H1 (cell line): ENCODE data around the gene SLC25A45. TPM values are rescaled to one million over a fixed set of nuclear protein-coding genes. Genes with fewer than 3 reads are reported as not detected.

Experiments used
- CTCF ChIA-PET: fragments of 300-600 bp; sonication (Branson Sonifier 250); formaldehyde crosslinking; loops from one replicate; lab custom pipeline; 2021; ENCODE audit not compliant: partially characterized antibody; lab: Charles Lee
- POLR2A ChIA-PET: fragments of 300-600 bp; sonication (Branson Sonifier 250); formaldehyde crosslinking; loops from one replicate; lab custom pipeline; 2021; ENCODE audit warnings: inconsistent platforms; ENCODE audit not compliant: partially characterized antibody; lab: Charles Lee
- DNase-seq, 2 experiments: peaks; one replicate each; pipeline versions ENCODE4 v3.0.0 to v3.0.0-alpha.2; 2010 to 2022; ENCODE audit warnings: low spot score in 2 of 2, low read depth in 1 of 2, mixed read lengths in 1 of 2
- FAIRE-seq: peaks from 2 replicates; lab custom pipeline; 2011; peaks lifted over from hg19 to GRCh38; lab: Jason Lieb, UNC
- H2AFZ ChIP-seq: 2 replicates; pipeline ENCODE4 v1.8.1; 2012; ENCODE audit warnings: low read length, inconsistent platforms
- H2AK5ac ChIP-seq: 2 replicates; pipeline ENCODE4 v1.6.1; 2013; ENCODE audit warnings: low read depth, low read length
- H2BK120ac ChIP-seq: replicated peaks from 2 replicates; pipeline ENCODE3; 2013; ENCODE audit warnings: low read depth, low read length, inconsistent platforms
- H2BK12ac ChIP-seq: 2 replicates; pipeline ENCODE4 v1.6.1; 2013; ENCODE audit warnings: low read depth, low read length
- H2BK15ac ChIP-seq: 2 replicates; pipeline ENCODE4 v1.6.1; 2013; ENCODE audit warnings: low read length
- H2BK20ac ChIP-seq: 2 replicates; pipeline ENCODE4 v1.6.1; 2013; ENCODE audit warnings: low read length
- H2BK5ac ChIP-seq: 2 replicates; pipeline ENCODE4 v1.6.1; 2013; ENCODE audit warnings: low read depth, low read length
- H3K14ac ChIP-seq: 2 replicates; pipeline ENCODE4 v1.6.1; 2013; ENCODE audit warnings: inconsistent platforms; ENCODE audit not compliant: insufficient read length
- H3K18ac ChIP-seq: 2 replicates; pipeline ENCODE4 v1.6.1; 2013; ENCODE audit warnings: low read length; ENCODE audit errors: extremely low read depth
- H3K23ac ChIP-seq: 2 replicates; pipeline ENCODE4 v1.6.1; 2013; ENCODE audit warnings: inconsistent platforms; ENCODE audit not compliant: insufficient read length
- H3K23me2 ChIP-seq: 2 replicates; pipeline ENCODE4 v1.6.1; 2013; ENCODE audit warnings: low read depth, low read length
- H3K27ac ChIP-seq: 2 replicates; pipeline ENCODE4 v1.6.1; 2011; ENCODE audit warnings: low read depth, low read length, inconsistent platforms
- H3K27me3 ChIP-seq, 4 experiments: replicated peaks in 1 of 4; 1 replicate in 1 of 4; 2 replicates in 3 of 4; pipeline versions ENCODE4 v1.6.1 to v1.8.1; 2011 to 2013; ENCODE audit warnings: low read length in 3 of 4, mild to moderate bottlenecking in 3 of 4, inconsistent platforms in 2 of 4, mixed read lengths in 2 of 4, moderate library complexity in 1 of 4; ENCODE audit not compliant: control insufficient read depth in 3 of 4, insufficient read depth in 3 of 4; ENCODE audit errors: extremely low read depth in 1 of 4
- H3K36me3 ChIP-seq, 4 experiments: 2 replicates each; pipeline versions ENCODE4 v1.6.1 to v1.8.1; 2011 to 2013; ENCODE audit warnings: mild to moderate bottlenecking in 4 of 4, low read length in 3 of 4, moderate library complexity in 2 of 4, control low read depth in 1 of 4, inconsistent platforms in 1 of 4; ENCODE audit not compliant: insufficient read depth in 4 of 4, control insufficient read depth in 2 of 4
- H3K4ac ChIP-seq: replicated peaks from 2 replicates; pipeline ENCODE3; 2013; ENCODE audit warnings: low read length, low read depth, mixed read lengths, inconsistent platforms; ENCODE audit not compliant: insufficient read length
- H3K4me1 ChIP-seq, 4 experiments: replicated peaks in 1 of 4; 1 replicate in 1 of 4; 2 replicates in 3 of 4; pipeline versions ENCODE4 v1.6.1 to v1.8.1; 2011 to 2013; ENCODE audit warnings: low read length in 3 of 4, inconsistent platforms in 2 of 4, mixed read lengths in 1 of 4; ENCODE audit not compliant: insufficient read depth in 4 of 4, control insufficient read depth in 3 of 4
- H3K4me2 ChIP-seq, 2 experiments: 2 replicates each; pipeline versions ENCODE4 v1.6.1 to v1.8.1; 2011 to 2013; ENCODE audit warnings: low read depth in 2 of 2, low read length in 2 of 2, control low read depth in 1 of 2, inconsistent platforms in 1 of 2, mild to moderate bottlenecking in 1 of 2; ENCODE audit not compliant: insufficient read depth in 1 of 2
- H3K4me3 ChIP-seq, 4 experiments: fragments of 200-600, 300-600 bp in 1 of 4; sonication (generic), shearing (Covaris generic), sonication (Bioruptor Twin) in 1 of 4; 2 replicates each; pipeline versions ENCODE4 v1.5.1 to v1.8.1; 2011 to 2016; ENCODE audit warnings: low read length in 4 of 4, low read depth in 3 of 4, control low read depth in 2 of 4, inconsistent platforms in 2 of 4, mild to moderate bottlenecking in 2 of 4, mixed read lengths in 1 of 4, moderate library complexity in 1 of 4; ENCODE audit not compliant: insufficient read depth in 2 of 4; ENCODE audit errors: extremely low read depth in 1 of 4
- H3K56ac ChIP-seq: replicated peaks from 2 replicates; pipeline ENCODE3; 2013; ENCODE audit warnings: low read depth, mild to moderate bottlenecking, mixed read lengths, low read length, inconsistent platforms; ENCODE audit not compliant: insufficient read length
- H3K79me1 ChIP-seq: 2 replicates; pipeline ENCODE4 v1.6.1; 2013; ENCODE audit warnings: low read depth, low read length, control low read depth
- H3K79me2 ChIP-seq, 2 experiments: 2 replicates each; pipeline versions ENCODE4 v1.6.1 to v1.8.1; 2012 to 2013; ENCODE audit warnings: low read length in 2 of 2, mild to moderate bottlenecking in 2 of 2, inconsistent platforms in 1 of 2; ENCODE audit not compliant: insufficient read depth in 2 of 2, control insufficient read depth in 1 of 2
- H3K9ac ChIP-seq, 4 experiments: replicated peaks in 1 of 4; 1 replicate in 1 of 4; 2 replicates in 3 of 4; pipeline versions ENCODE4 v1.6.1 to v1.8.1; 2011 to 2013; ENCODE audit warnings: low read depth in 3 of 4, low read length in 3 of 4, control low read depth in 2 of 4, mild to moderate bottlenecking in 2 of 4, moderate library complexity in 2 of 4, inconsistent platforms in 1 of 4; ENCODE audit errors: extremely low read depth in 1 of 4
- H3K9me3 ChIP-seq, 2 experiments: 2 replicates each; pipeline versions ENCODE4 v1.6.1 to v1.8.1; 2012 to 2013; ENCODE audit warnings: mild to moderate bottlenecking in 2 of 2, moderate library complexity in 2 of 2, control low read depth in 1 of 2, inconsistent platforms in 1 of 2, low read depth in 1 of 2, low read length in 1 of 2, mixed read lengths in 1 of 2; ENCODE audit not compliant: insufficient read depth in 2 of 2
- H4K20me1 ChIP-seq, 2 experiments: replicated peaks in 1 of 2; 2 replicates each; pipeline versions ENCODE3 to v1.8.1; 2011 to 2013; ENCODE audit warnings: inconsistent platforms in 2 of 2, low read length in 2 of 2, mild to moderate bottlenecking in 1 of 2; ENCODE audit not compliant: insufficient read depth in 2 of 2, control insufficient read depth in 1 of 2
- H4K5ac ChIP-seq: 2 replicates; pipeline ENCODE4 v1.6.1; 2013; ENCODE audit warnings: low read length, low read depth, mixed read lengths, inconsistent platforms; ENCODE audit not compliant: insufficient read length
- H4K8ac ChIP-seq: 2 replicates; pipeline ENCODE4 v1.8.0; 2013; ENCODE audit warnings: mild to moderate bottlenecking, moderate library complexity, low read length, inconsistent platforms; ENCODE audit not compliant: insufficient read depth; ENCODE audit errors: extremely low read depth
- H4K91ac ChIP-seq: replicated peaks from 2 replicates; pipeline ENCODE3; 2013; ENCODE audit warnings: low read length, mixed read lengths, inconsistent platforms; ENCODE audit not compliant: insufficient read length
- CHD1 ChIP-seq: IDR thresholded peaks from 2 replicates; pipeline ENCODE4 v1.6.1; 2012; ENCODE audit warnings: low read depth, low read length, improper control_type of control experiment
- CHD2 ChIP-seq: IDR thresholded peaks from 2 replicates; pipeline ENCODE4 v1.6.1; 2012; ENCODE audit warnings: low read length, improper control_type of control experiment
- EP300 ChIP-seq, 2 experiments: IDR thresholded peaks; 1 replicate in 1 of 2; 2 replicates in 1 of 2; pipeline ENCODE4 v1.6.1; 2011 to 2012; ENCODE audit warnings: low read depth in 2 of 2, low read length in 2 of 2, mild to moderate bottlenecking in 2 of 2, borderline replicate concordance in 1 of 2, inconsistent platforms in 1 of 2, moderate library complexity in 1 of 2
- GABPA ChIP-seq: IDR thresholded peaks from 2 replicates; pipeline ENCODE4 v1.6.1; 2011; ENCODE audit warnings: mild to moderate bottlenecking, low read length, moderate library complexity, borderline replicate concordance; ENCODE audit not compliant: insufficient read depth
- HDAC2 ChIP-seq, 2 experiments: fragments of 300-600 bp in 1 of 2; sonication (generic) in 1 of 2; IDR thresholded peaks; 2 replicates each; pipeline ENCODE4 v1.6.1; 2011 to 2012; ENCODE audit warnings: low read depth in 2 of 2, low read length in 2 of 2, mild to moderate bottlenecking in 2 of 2, moderate library complexity in 2 of 2, borderline replicate concordance in 1 of 2, inconsistent platforms in 1 of 2
- SIX5 ChIP-seq: IDR thresholded peaks from 2 replicates; pipeline ENCODE4 v1.6.1; 2011; ENCODE audit warnings: mild to moderate bottlenecking, low read depth, low read length
- TBP ChIP-seq: IDR thresholded peaks from 2 replicates; pipeline ENCODE4 v1.6.1; 2011; ENCODE audit warnings: low read depth, low read length, improper control_type of control experiment
- WGBS, 2 experiments: shearing (Covaris generic) in 1 of 2; methylation state at CpG; one replicate each; pipeline versions ENCODE4 v1.1.6 to v1.1.7; 2013 to 2015; ENCODE audit warnings: low lambda C conversion rate in 2 of 2, mixed read lengths in 2 of 2, inconsistent platforms in 1 of 2, low coverage in 1 of 2, missing lambda C conversion rate in 1 of 2; ENCODE audit not compliant: insufficient replicate concordance in 2 of 2, insufficient coverage in 1 of 2, insufficient read length in 1 of 2; ENCODE audit errors: extremely low coverage in 1 of 2, missing lambda C conversion rate in 1 of 2; 5-methylcytosine and 5-hydroxymethylcytosine counted together
- long read RNA-seq, 2 experiments: library from RNA in 1 of 2; library from capped mRNA in 1 of 2; stranded (forward); transcript quantifications; one replicate each; pipeline ENCODE4 v2.0.0, GENCODE V29; 2021; ENCODE audit warnings: inconsistent platforms in 1 of 2
- polyA minus RNA-seq, 3 experiments: library from RNA; depleted of rRNA, polyadenylated mRNA; stranded (reverse); fragments of >200 nt; gene quantifications; 1 replicate in 2 of 3; 2 replicates in 1 of 3; pipeline ENCODE4 v1.2.3, GENCODE V29; 2011
- polyA plus RNA-seq, 7 experiments: library from polyadenylated mRNA; depleted of rRNA in 3 of 7; stranded (reverse) in 5 of 7; unstranded in 2 of 7; fragments of >200 nt in 5 of 7; fragments of 200-250 nt in 2 of 7; gene quantifications; 1 replicate in 5 of 7; 2 replicates in 1 of 7; 4 replicates in 1 of 7; pipeline versions ENCODE4 v1.2.1 to v1.2.3, GENCODE V29; 2011 to 2013; ENCODE audit warnings: missing spikeins in 2 of 7, mixed read lengths in 2 of 7
- total RNA-seq: library from RNA; stranded (reverse); fragmentation: NEBNext Ultra II Directional; extraction: Animal tissue kit (Norgen Biotek cat#: 25700); gene quantifications from 2 replicates; pipeline ENCODE4 v1.2.1, GENCODE V29; 2021

The SLC25A45 gene, protein sequence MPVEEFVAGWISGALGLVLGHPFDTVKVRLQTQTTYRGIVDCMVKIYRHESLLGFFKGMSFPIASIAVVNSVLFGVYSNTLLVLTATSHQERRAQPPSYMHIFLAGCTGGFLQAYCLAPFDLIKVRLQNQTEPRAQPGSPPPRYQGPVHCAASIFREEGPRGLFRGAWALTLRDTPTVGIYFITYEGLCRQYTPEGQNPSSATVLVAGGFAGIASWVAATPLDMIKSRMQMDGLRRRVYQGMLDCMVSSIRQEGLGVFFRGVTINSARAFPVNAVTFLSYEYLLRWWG
- total RNA-seq (0.54 and 0.61 TPM in 2 replicates), polyA plus RNA-seq (2011; rRNA removed) (0.59 and 0.97 TPM in 2 replicates), polyA minus RNA-seq (2011; rRNA and poly(A)+ RNA removed) (0.20 and 0.28 TPM in 2 replicates)
- 0.76 TPM for polyA plus RNA-seq (2011; cell fraction: cytosol; rRNA removed)
- polyA plus RNA-seq (2011; cell fraction: nucleus; rRNA removed): 3.3 TPM
- 0.67 to 1.3 TPM (median 1.0 TPM) in 4 replicates for polyA plus RNA-seq (2012, experiment 1 of 2)
- 0.37 TPM for polyA plus RNA-seq (2012, experiment 2 of 2)
- polyA plus RNA-seq (2013, experiment 1 of 2): 0.95 TPM
- polyA plus RNA-seq (2013, experiment 2 of 2): 1.1 TPM
- not detected for polyA minus RNA-seq (2011; cell fraction: cytosol; rRNA and poly(A)+ RNA removed)
- 0.30 TPM for polyA minus RNA-seq (2011; cell fraction: nucleus; rRNA and poly(A)+ RNA removed)
- long read RNA-seq, experiment 1: 0 reads
- long read RNA-seq, experiment 2, partial matches to known transcripts: 0 of 1 reads
- long read RNA-seq, experiment 2, other reads (novel, unspliced or antisense): 1 of 1 reads

- Histone ChIP-seq H3K4me3 (peak within 1 kb of the TSS in 1 of 4 experiments; percentile 8; a peak in 2 of 8 replicates), H2BK20ac (peak within 1 kb of the TSS; percentile 61; the same call in 1 of the 2 replicates), H4K5ac (peak within 1 kb of the TSS; percentile 39), H3K56ac (no peak within 1 kb of the TSS), H2BK15ac (no peak within 1 kb of the TSS; the same call in 1 of the 2 replicates), H2BK12ac (peak within 1 kb of the TSS; percentile 90), H3K14ac (no peak within 1 kb of the TSS), H2AK5ac (no peak within 1 kb of the TSS; the same call in 1 of the 2 replicates), H3K23ac (no peak within 1 kb of the TSS), H2BK120ac (peak within 1 kb of the TSS; percentile 24), H4K91ac (peak within 1 kb of the TSS; percentile 96), H3K79me2 (no peaks in the 10 kb centered on the region), H2AFZ (peak within 1 kb of the TSS; percentile 74; the same call in 1 of the 2 replicates), H3K27me3 (0 out of 7 replicates have a peak, but pooled peaks cover 0 to 2% (median 0%) of the 10 kb centered on the region in 4 experiments), H3K36me3 (no peaks in the 10 kb centered on the region), H3K4ac (no peak within 1 kb of the TSS), H3K18ac (peak within 1 kb of the TSS; percentile 75), H3K9me3 (no peaks in the 10 kb centered on the region), H4K20me1 (no peaks in the 10 kb centered on the region), H3K4me1 (peaks cover 0 to 12% (median 11%) of the 10 kb centered on the region in 4 experiments; a peak in 5 of 7 replicates), H3K27ac (no peak within 1 kb of the TSS; the same call in 1 of the 2 replicates), H3K23me2 (peaks cover 5% of the 10 kb centered on the region; the same call in 1 of the 2 replicates), H3K79me1 (no peaks in the 10 kb centered on the region), H3K4me2 (peak within 1 kb of the TSS; percentile 0 to 36; a peak in 3 of 4 replicates), H4K8ac (peak within 1 kb of the TSS; percentile 92), H3K9ac (no peak within 1 kb of the TSS), H2BK5ac (peak within 1 kb of the TSS; percentile 83)
- DNase-seq: peak in 1 of 2 experiments; percentile 80
- WGBS, 2 experiments: 43% methylated on average over 21 of the region's 27 CpGs; no CpG with 5 or more reads in 1 of the 2 experiments
- ChIA-PET CTCF (interaction anchor here (0.7 to 5.2 kb wide), 10 partner anchors 8 to 127 kb away, joined by 3 to 29 read pairs (median 5); no protein-coding TSS in a partner anchor), POLR2A (interaction anchor here (0.6 to 17.0 kb wide), 4 partner anchors 41 to 121 kb away, joined by 3 to 202 read pairs (median 10); partner anchors contain the start of genes MALAT1 and NEAT1)
- FAIRE-seq: no peak
- TF ChIP-seq SIX5 (no peak), CHD1 (no peak), HDAC2 (IDR thresholded peaks at IDR 0.05; ENCODE audit: borderline replicate concordance in 1 of 2, low read depth in 2 of 2, low read length in 2 of 2) (no peak), GABPA (no peak; the same call in 1 of the 2 replicates), TBP (peak; percentile 54), CHD2 (no peak), EP300 (IDR thresholded peaks at IDR 0.05; ENCODE audit: borderline replicate concordance in 1 of 2, low read depth in 2 of 2, low read length in 2 of 2) (no peak)
These were observed at the start of gene SLC25A45 for GRCh38 chr11:65382033-65382803. Gene SLC25A45 (minus strand): TSS chr11:65382646. CDS start chr11:65381951, 695 bp downstream.
